IPS-11a (cell line): ENCODE results near the gene PML.

ENCODE experiments used
- H3K4me3 ChIP-seq: one replicate; pipeline ENCODE4 v1.5.1; 2013; ENCODE audit warnings: low read depth, low read length, control low read depth

PML gene

GRCh38 chr15:73985101-73985873 lies 9.2 kb upstream of the PML start:
- no peak overlapping the region for H3K4me3 ChIP-seq

DNA sequence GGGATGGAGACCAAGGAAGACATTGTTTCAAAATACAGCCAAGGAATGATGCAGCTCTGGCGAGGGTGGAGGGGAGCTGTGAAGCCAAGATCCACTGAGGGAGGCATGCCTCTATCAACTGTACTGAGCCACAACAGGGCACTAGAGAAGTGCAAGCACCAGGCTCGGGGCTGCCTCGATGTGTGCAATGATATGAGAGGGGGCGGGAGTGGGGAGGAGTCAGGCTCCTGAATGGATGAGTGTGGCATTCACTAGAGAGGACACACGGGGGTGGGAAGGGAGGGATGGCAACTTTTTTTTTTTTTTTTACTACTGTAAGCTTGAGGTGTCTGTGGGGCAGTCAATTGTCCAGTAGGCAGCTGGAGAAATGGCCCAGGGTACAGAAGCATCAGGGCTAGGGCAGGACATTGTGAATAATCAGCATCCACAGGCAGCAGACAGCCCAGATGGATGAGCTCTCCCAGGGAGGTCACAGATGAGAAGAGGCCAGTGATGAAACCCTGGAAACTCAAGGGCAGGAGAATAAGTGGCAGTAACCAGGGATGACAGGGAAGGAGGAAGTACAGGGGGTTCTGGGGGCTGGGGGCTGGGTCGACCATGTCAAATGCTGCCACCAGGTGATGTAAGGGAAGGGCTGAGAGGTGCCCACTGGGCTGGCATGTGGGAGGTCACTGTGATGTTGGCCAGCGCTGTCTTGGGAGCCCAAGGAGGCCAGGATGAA lies 8.3 kb upstream of the PML start:
- no peak overlapping the region for H3K4me3 ChIP-seq

- H3K4me3 ChIP-seq: no peak overlapping the region
Measured at GRCh38 chr15:73986776-73987056, 7.8 kb upstream of the PML start.

DNA sequence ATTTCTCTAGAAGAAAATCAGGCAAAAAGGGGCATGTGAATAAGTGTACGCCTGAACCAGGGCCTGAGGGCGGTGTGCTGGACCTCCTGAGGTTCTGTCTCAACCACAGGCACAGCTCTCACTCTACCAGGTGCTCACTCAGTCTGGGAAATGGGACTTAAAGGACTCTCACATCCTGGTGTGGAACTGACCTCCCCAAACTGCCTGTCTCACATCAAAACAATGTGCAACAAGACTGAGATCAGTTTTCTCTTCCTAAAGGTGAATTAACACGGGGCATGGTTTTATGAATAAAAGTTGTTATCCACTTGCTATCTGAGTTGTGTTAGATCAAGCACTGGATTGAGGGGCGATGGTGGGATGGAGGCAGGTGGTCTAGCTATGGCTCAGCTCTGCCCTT lies 7.3 kb upstream of the PML start:
- no peak overlapping the region for H3K4me3 ChIP-seq

DNA sequence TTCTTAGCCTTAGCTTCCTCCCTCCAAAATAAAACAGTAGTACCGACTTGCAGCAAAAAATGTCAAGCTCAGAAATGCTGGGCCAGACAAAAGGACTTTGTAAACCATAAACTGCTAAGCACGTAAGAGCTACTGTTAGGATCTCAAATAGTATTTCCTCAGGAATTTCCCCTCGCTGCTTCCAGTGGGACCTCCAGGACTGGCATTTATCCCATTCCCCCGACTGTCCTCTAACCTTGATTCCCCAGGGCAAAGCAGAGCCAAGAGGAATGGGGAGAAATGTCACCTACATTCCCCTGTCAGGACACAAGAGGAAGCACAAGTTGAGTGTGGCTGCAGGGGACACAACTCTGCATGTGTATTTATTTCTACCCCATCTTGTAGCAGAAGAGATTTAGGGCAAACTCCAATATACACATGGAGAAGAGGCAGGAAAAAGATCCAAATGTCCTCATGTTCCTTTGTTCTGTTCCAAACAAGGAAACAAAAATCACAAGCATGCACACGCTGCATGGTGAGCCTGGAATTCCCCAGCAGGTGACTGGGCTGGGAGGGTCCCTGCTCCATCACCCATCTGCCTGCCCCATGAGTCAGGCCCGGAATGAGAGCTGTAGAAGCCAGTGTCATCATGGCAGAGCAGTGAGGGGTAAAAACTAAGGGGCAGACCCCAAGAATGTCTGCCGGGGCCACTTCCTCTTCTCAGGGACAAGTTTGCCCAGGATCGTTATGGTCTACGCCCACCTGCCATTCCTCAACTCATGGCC lies 6.7 kb upstream of the PML start:
- H3K4me3 ChIP-seq: no peak overlapping the region

DNA sequence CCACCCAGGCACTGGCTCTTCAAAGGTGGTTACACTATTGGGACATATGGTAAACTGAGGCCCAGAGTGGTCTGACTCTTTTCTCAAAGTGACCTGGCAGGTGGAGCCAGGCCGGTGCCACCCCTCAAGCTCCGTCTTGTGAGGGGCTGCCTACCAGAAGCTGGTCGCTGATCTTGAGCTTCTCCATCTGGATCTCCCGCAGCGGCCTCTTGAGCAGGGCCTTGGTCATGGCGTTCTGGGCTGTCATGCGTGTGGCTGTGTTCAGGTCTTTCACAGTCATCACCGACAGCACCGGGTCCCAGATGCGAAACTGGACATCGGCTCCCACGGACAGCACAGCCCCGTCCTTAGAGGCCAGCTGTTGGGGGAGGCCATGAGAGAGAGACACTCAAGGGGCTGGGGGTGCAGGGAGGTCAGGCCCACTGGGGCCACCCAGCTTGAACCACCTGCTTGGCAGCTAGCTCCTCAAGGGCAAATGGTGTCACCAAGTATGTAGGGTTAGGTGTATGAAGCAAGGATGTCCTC lies 6.0 kb upstream of the PML start:
- H3K4me3 ChIP-seq: no peak overlapping the region

GRCh38 chr15:73989001-73989798 lies 5.3 kb upstream of the PML start:
- no peak overlapping the region for H3K4me3 ChIP-seq

DNA sequence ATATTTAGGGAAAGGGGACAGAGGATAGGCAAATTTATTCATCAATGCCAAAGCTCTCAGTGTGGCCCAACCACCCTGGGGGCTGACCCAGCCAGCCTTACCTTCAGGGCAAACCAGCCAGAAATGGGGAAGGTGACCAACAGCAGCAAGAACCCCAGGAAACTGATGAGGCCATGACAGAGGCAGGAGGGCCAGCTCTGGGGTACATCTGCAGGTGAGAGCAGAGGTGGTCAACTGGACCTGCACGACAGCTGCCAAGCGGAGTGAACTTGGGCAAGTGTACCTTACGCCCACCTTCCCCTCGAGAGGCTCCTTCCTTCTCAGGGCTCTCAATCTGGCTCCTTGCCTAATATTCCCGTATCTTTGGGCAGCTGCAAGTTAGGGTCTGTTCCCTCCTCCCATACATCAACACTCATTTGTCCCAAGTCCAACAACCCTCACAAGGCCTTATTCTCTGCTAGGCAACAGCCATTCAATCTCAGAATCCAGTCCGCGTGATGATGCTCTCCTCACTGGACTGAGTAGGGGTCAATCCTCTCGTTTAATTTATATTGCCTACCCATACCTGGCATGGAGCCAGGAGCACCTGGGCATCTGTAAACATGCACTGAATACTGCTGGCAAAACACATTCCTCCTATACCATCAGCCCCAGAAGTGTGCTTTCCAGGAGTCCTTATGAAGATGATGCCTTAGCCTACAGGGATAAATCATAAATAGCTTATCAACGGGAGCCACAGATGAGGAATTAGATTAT lies 4.1 kb upstream of the PML start:
- H3K4me3 ChIP-seq: no peak overlapping the region

- peak overlapping the region; percentile 54 for H3K4me3 ChIP-seq
Measured at GRCh38 chr15:73991260-73991659, 3.3 kb upstream of the PML start.

GRCh38 chr15:73991726-73992593 lies 2.6 kb upstream of the PML start, which contains the start of gene STOML1:
STOML1 (minus strand) TSS chr15:73992295; CDS start chr15:73992223, 72 bp downstream.
- peak within 1 kb of the TSS; percentile 54 for H3K4me3 ChIP-seq

DNA sequence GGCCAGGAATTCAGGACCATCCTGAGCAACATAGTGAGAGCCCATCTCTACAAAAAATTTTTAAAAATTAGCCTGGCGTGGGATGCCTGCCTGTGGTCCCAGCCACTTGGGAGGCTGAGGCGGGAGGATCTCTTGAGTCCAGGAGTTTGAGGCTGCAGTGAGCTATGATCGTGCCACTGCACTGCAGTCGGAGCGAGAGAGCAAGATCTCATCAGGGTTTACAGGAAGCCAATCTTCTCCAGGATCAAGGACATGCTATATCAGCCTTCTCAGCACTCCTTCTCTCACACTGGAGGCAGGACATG lies 2.0 kb upstream of the PML start:
- H3K4me3 ChIP-seq: no peak overlapping the region

DNA sequence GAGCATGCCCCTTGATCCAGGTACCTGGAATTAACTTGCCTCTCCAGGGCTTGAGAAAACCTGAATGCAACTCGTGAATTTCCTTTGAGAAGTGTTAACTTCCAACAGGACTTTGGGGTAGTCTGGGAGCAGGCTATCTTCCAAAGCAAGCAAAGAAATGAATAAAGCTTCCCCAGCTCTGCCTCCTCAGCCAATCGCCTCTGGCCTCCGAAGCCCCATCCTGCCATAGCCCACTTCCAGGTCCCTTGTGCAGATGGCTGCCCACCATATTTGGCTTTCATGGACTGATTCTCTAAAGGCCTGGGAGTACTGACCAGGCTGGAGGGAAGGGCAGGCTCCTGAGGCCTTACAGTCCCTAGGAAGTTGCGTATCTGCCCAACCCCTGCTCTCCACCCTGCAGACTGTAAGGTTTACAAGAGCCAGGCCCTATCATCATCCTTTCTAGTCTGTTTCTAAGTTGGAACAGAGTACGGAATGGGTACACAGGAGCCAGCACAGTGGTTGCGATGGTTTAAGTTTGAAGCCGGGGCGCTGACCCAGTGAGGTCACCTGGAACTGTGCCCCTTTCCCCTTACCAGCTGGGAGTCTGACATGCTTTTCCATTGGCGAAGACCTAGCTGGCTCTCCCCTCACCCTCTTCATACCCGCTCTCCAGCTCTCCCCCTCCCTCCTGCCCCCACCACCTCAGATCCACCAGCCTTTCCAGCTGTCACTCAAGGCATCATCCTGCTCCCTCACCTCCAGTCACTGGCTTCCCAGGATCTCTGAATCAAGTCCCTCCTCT lies 1.1 kb upstream of the PML start:
- no peak overlapping the region for H3K4me3 ChIP-seq

DNA sequence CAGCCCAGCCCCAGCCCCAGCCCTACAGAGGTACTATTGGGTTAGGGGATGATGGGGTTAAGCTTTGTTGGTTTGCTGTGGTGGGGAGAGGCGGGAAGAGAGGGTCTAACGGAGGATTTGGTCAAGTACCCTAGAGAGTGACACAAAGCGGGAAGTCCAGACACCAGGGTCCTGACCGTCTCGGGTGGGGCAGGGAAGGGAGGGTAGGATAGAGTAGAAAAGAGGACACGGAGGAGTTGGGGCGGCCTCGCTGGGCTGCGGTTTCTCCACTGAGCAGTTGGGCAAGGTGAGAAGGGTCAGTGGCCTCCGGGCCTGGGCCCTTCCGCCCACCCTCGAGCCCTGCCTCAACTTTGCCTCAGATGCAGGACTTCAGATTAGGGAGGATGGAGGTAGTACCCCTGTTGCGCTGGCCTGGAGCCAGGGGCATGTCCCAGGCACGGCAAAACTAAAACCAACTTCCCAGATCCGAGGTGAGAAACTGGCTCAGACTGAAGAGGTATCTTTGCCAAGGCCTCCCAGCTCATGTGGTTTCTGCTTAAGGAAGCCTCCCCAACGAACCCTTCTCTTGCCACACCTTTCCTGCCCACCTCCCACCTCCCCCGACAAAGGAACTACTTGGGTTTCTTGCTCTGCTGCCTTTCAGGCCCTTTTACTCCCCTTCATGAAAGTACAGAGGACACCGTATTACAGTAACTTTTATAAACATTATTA lies 551 bp downstream of the PML start:
- peak overlapping the region; percentile 88 for H3K4me3 ChIP-seq

DNA sequence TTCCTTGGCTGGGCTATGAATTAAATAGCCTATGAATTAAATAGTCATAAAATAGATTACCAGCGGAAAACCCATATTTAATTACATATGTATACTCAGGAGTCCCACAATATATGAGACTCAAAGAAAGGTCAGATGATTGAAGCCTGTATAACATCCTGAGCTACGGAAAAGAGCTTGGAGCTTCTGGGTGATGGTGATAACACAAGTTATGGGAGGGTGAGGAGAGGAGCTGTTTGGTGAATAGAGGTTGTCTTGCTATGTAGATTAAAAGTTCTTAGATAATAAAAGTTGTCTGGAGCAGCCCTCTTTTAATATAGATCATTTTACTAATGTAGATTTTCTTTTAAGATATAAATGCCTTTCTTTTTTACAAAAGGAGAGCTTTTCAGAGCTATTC lies 1.8 kb downstream of the PML start:
- no peak overlapping the region for H3K4me3 ChIP-seq

GRCh38 chr15:73996939-73997338 lies 2.4 kb downstream of the PML start:
- H3K4me3 ChIP-seq: no peak overlapping the region

DNA sequence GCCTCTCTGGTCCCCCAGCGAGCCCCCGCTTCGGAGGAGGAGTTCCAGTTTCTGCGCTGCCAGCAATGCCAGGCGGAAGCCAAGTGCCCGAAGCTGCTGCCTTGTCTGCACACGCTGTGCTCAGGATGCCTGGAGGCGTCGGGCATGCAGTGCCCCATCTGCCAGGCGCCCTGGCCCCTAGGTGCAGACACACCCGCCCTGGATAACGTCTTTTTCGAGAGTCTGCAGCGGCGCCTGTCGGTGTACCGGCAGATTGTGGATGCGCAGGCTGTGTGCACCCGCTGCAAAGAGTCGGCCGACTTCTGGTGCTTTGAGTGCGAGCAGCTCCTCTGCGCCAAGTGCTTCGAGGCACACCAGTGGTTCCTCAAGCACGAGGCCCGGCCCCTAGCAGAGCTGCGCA lies 3.5 kb downstream of the PML start:
- H3K4me3 ChIP-seq: no peak overlapping the region

DNA sequence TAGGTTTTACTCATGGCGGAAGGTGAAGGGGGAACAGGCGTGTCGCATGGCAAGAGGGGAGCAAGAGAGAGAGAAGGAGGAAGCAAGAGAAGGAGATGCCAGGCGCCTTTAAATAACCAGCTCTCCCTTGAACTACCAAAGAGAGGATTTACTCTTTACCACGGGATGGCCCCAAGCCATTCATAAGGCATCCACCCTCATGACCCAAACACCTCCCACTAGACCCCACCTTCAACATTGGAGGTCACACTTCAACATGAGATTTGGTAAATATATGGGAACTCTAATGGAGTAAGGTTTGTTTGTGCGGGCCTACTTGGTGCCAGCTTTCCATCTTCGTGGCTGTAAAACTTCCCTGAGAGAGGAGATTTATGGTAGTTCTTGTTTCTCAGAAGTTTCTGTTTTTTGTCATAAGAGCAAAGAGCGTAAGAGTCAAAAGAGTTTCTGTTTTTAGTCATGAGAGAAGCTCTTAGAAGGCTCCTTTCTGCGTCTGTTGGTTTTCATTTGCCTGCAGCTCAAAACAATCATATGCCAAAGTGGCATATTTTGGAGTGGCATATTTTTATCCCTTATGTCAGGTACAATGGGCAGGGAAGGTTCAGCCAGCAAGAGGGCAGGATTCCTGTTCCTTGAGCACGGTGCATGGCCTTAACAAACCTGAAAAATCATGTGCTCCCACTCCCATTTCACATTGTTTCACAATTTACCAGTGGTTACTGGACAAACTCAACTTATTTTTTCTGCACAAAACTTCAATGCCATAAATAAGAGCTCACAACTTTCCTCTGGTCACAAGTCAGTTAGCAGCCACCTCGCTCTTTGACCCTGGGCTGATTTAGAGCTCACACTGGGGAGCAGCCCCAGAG lies 12.5 kb downstream of the PML start:
- H3K4me3 ChIP-seq: no peak overlapping the region
